GM21423 (cell line): ENCODE measurements around the gene MRNIP.

Experiments used
- ATAC-seq: cut with Tn5 transposase; IDR thresholded peaks from one replicate; pipeline ENCODE4 v1.9.1; 2021; ENCODE audit warnings: mild to moderate bottlenecking, moderate library complexity; ENCODE audit not compliant: unreplicated experiment

Gene MRNIP

DNA sequence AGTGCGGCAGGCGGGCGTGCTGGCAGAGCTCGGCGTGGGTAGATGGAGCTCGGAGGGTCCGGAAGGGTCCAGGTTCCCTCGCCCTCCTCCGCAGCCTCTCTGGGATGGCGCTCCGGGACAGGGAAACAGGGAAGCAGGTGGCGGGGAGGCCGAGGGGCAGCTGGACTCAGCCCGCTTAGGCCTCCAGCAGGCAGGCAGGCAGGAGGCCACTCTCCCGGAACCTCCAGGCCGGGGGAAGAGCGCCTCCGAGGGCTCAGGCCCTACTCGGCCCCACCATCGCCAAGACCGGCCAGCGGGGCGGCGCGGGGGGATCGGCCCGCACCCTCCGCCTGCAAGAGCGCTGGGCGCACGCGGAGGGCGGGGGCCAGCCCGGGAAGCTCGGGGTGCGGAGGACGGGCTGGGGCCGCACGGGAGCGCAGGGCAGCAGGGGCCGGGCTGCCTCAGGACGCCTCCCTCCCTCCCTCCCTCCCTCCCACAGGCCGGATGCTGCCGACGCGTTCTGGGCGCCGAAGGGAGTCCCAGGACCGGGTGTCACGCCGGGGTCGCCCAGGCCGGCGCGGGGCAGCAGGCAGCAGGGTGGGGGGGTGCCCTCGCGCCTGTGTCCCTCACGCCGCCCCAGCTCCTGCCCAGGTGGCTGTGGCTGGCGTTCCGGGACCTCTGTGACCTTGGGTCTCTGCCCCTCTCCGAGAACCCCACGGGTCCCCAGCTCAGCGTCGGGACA, 52.9 kb downstream of the MRNIP start:
- peak; percentile 21 for ATAC-seq

DNA sequence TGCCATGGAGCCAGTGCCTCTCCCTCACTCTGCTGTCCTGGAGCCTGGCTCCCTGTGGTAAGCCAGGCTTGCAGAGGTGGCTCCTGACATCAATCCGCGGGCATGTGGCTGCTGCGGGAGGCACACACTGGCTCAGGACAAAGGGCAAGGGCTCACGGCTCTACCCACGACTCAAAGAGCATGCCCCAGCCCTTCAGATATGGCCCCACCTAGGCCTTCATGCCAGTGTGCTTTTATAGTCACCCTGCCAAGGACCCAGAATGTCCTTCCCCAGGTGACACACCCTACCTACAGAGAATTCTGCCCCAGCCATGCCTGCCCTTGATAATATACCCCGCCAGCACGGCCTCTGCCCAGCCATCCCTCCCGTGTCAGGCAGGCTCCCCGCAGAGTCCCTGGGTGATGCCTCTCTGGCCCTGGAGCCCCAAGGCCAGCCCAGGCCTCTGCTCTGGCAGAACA, 53.5 kb downstream of the MRNIP start:
- no peak for ATAC-seq

- no peak for ATAC-seq
These were observed 54.1 kb downstream of the MRNIP start for GRCh38 chr5:179804555-179804947.

GRCh38 chr5:179803651-179804554, 54.7 kb downstream of the MRNIP start:
- no peak for ATAC-seq

DNA sequence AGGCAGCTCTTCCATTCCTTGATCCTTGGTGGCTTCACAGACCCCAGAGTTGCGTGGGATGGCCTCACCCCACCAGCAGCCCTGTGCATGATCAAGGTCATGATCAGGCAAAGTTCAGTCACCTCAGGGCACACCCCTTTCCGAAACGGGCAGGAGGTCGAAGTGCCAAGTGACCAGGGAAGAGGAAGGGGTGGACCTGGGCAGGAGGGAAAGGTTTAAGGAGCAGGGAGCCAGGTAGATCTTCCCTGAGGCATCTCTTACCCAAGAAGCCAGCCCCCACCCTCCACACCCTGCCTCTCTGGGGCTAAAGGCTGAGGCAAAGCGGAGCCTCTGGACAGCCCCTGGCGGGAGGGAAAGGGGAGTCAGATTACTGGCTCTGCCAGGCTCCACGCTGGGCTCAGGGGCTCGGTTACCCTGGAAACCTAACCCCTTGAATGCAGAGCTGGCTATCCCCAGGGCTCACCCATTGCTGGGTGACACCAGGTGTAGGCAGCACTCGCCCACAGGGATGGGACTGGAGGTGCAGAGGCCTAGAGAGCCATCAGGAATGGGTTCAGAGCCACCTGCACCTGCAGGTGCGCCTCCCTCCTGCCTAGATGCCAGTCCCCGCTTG, 55.6 kb downstream of the MRNIP start:
- ATAC-seq = no peak

- ATAC-seq = no peak
These were observed 56.3 kb downstream of the MRNIP start for GRCh38 chr5:179802207-179802883.

DNA sequence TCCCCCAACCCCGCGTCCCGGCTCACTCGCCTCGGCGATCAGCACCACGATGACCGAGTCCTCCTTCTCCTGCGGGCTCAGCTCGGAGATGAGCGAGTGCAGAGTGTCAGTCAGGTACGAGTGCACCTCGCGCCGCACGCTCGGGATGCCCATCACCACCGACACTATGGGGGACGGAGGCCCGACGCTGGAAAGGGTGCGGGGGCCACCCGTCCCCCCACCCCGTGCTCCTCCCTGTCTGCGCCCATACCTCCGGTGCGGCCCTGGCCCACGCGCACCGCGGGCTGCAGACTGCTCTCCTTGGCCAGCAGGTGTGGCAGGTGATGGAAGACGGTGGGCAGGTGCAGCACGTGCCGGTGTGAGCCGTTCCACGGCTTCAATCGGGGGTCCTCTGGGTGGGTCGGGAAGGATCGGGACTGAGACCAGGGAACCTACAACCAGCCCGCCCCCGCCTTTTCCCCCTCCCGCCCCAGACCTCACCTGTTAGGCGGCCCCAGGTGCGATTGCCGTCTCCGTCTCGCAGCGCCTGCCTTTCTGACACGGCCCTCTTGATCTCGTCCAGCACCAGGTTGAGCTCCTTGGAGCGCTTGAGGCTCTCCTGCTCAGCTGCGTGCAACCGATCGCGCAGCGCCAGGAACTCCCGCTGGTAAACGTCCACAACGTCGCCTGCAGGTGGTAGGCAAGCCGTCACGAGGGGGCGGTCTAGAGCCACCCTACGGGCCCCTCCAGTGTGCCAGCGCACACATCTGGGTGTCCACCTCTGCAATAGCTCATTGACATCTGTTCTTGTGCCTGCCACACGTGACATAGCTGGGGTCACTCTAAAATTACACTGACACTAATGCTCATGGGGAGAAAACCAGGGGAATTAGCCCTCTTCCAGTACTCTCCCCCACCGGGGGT, 57.1 kb downstream of the MRNIP start:
- peak; percentile 32 for ATAC-seq

DNA sequence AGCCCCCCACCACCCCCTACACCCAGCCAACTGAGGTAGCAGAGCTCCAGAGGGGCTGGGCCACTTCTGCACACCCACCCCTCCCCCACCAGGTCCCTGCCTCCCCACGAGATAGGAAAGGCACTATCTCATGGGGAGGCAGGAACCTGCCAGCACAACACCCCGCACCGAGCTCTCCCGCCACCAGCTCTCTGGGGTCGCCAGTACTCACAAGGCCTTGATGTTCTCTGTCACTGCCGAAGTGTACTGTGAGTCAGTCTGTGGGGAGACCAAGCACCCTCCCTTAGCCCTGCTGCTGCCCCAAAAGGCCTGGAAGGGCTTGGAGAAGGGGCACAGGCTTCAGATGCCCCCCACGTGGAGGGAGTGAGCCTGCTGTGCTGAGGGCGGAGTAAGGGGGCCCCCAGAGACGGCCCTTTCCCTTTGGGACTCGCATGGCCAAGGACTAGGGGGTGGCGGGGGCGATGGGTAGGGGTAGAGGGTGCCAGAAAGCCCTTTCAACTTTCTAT, 57.9 kb downstream of the MRNIP start:
- no peak for ATAC-seq

- no peak for ATAC-seq
These were observed 58.4 kb downstream of the MRNIP start for GRCh38 chr5:179800071-179800695.

GRCh38 chr5:179799644-179799973, 59.0 kb downstream of the MRNIP start:
- no peak for ATAC-seq

DNA sequence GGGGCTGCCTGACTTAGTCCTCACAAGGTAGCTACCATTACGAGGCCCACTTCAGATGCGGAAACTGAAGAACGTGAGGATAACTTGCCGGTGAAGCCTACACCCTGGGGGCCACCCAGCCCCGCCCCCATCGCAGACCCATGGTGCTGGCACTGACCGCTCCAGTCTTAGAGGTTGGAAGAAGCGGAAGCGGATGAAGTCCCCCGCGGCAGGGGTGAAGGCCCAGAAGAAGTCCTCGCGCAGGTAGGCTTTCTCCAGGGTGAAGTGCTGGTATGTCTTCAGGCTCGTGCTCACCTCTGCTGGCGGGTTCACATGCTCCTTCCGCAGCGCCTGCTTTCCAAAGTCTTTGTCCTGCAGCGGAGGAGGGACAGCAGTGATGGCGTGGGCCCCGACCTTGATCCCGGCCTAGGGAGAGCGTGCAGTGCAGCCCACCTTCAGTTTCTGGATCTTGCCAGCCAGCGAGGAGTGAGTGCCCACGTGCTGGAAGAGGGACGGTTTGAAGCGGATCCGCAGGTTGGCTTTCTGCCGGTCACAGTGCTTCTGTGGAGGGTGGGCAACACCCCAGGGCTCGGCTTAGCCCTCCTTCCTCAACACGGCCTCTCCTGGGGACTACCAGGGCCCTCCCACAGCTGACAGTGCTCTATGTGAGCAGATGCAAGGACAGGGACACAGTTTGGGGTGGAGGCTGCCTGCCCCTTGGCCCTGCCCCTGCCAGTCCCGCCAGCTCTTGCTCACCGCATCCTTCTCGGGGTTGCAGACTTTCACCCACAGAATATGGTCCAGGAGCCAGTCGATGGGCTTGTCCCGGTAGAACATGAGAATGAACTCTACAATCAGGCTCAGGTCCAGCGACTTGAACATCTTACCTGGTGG, 59.6 kb downstream of the MRNIP start:
- ATAC-seq = no peak

DNA sequence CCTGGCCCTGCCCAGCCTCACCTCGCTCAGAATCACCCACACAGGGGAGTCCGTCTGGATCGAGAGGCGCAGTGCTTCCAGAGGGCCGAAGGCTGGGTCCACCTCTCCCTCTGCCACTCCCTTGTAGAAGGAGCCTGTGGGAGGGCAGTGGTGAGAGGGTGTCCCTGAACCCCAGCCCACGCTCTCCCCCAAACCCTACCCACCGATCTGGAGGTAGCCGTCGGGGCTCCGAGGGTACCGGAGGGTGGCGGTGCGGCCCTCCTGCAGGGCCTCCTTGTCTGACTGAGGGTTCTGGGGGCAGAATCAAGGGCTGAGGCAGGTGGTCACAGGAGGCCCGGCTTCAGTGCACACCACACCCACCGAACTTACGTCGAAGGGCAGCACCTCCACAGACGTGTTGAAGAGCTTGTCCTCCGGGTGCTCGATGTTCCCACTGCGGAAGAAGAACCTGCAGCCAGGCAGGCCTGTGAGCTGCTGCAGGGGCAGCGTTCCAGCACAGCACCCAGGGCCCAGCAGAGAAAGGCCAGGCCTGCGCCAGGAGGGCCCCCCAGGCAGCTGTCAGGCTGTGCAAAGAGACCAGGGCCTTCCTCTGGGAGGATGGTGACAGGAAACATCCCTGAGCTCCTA, 60.4 kb downstream of the MRNIP start:
- ATAC-seq = no peak

- no peak for ATAC-seq
These were observed 60.9 kb downstream of the MRNIP start for GRCh38 chr5:179797741-179798140.

DNA sequence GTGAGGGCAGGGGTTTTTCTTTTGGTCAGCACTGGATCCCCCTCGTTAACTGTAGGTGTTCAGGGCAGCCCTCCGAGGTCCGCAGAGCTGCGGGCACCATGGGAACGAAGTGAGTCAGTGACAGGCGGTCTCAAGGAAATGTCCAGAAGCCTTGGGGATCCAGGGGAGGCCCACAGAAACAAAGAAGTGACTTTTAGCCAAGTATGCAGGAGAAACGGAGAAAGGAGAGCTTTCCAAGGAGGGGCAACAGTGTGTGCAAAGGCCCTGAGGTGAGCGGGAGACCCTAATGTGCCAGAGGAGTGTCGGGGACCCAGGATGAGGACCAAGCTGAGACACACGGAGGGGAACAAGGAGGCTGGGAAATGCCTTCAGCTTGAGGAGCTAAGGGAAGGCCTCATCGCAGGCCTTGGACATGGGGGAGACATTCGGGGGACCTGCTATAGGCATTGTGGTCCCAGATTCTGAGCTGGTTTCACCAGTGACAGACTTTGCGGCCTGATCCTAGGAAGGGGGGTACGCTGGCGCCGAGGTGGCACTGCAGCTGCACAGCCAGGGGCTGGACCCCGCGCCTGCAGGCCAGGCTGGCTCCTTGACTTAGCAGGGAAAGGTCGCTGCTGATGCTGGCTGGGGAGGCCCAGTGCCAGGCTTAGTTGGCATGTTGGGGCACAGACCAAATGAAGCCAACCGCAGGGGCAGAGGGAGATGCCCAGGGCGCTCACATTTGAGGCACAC, 61.6 kb downstream of the MRNIP start:
- ATAC-seq = no peak

- peak; percentile 60 for ATAC-seq
These were observed 62.5 kb downstream of the MRNIP start for GRCh38 chr5:179795863-179796833.
